GM12892 (cell line): ENCODE data around the gene SORCS2.

ENCODE experiments used
- DNase-seq: peaks from one replicate; pipeline ENCODE4 v3.0.0; 2011; ENCODE audit not compliant: insufficient read length
- FAIRE-seq: peaks from 2 replicates; lab custom pipeline; 2011; peaks lifted over from hg19 to GRCh38; lab: Jason Lieb, UNC
- POLR2A ChIP-seq: IDR thresholded peaks from 2 replicates; pipeline ENCODE4 v1.6.1; 2011; ENCODE audit warnings: low read depth, low read length, control low read depth
- POLR2AphosphoS5 ChIP-seq: IDR thresholded peaks from 2 replicates; pipeline ENCODE4 v1.6.1; 2011; ENCODE audit warnings: low read depth, low read length, control low read depth
- TAF1 ChIP-seq: IDR thresholded peaks from 2 replicates; pipeline ENCODE4 v1.6.1; 2011; ENCODE audit warnings: low read depth, mild to moderate bottlenecking, control low read depth, low read length, borderline replicate concordance

The SORCS2 gene

GRCh38 chr4:7607156-7607910, 415.0 kb downstream of the SORCS2 start:
- FAIRE-seq = no peak
- DNase-seq = no peak
- TF ChIP-seq POLR2AphosphoS5 (no peak), POLR2A (no peak), TAF1 (no peak)

- no peak for FAIRE-seq
Observed at GRCh38 chr4:7608046-7608445, 415.7 kb downstream of the SORCS2 start.

GRCh38 chr4:7609316-7609715, 417.0 kb downstream of the SORCS2 start:
- FAIRE-seq = no peak
- TF ChIP-seq TAF1 (no peak), POLR2A (no peak), POLR2AphosphoS5 (no peak)
- DNase-seq = no peak

More at GRCh38 chr4:7608046-7608445, 415.7 kb downstream of the SORCS2 start:
- DNase-seq = no peak
- TF ChIP-seq TAF1 (no peak), POLR2AphosphoS5 (no peak), POLR2A (no peak)

GRCh38 chr4:7610022-7610670, 417.8 kb downstream of the SORCS2 start:
- no peak for DNase-seq
- TF ChIP-seq POLR2A (no peak), TAF1 (no peak), POLR2AphosphoS5 (no peak)
- no peak for FAIRE-seq

GRCh38 chr4:7610841-7611240, 418.5 kb downstream of the SORCS2 start:
- no peak for DNase-seq
- FAIRE-seq = no peak
- TF ChIP-seq POLR2AphosphoS5 = no peak
- no peak for TF ChIP-seq POLR2A
- TF ChIP-seq TAF1 = no peak

- FAIRE-seq (no peak), DNase-seq (no peak)
- TF ChIP-seq POLR2A (no peak), POLR2AphosphoS5 (no peak), TAF1 (no peak)
Observed at GRCh38 chr4:7612311-7612897, 420.1 kb downstream of the SORCS2 start.

GRCh38 chr4:7614350-7614949, 422.1 kb downstream of the SORCS2 start:
- no peak for FAIRE-seq
- TF ChIP-seq TAF1 (no peak), POLR2A (no peak), POLR2AphosphoS5 (no peak)
- DNase-seq = no peak

GRCh38 chr4:7616193-7616592, 423.9 kb downstream of the SORCS2 start:
- no peak for TF ChIP-seq TAF1
- TF ChIP-seq POLR2AphosphoS5 = no peak
- no peak for TF ChIP-seq POLR2A
- DNase-seq (no peak), FAIRE-seq (no peak)

- DNase-seq = no peak
- TF ChIP-seq POLR2AphosphoS5 (no peak), TAF1 (no peak), POLR2A (no peak)
- no peak for FAIRE-seq
Observed at GRCh38 chr4:7618361-7618760, 426.0 kb downstream of the SORCS2 start.

GRCh38 chr4:7620086-7620813, 427.9 kb downstream of the SORCS2 start:
- FAIRE-seq (no peak), DNase-seq (no peak)
- no peak for TF ChIP-seq POLR2A
- no peak for TF ChIP-seq TAF1

- no peak for TF ChIP-seq POLR2AphosphoS5
- no peak for TF ChIP-seq POLR2A
- no peak for TF ChIP-seq TAF1
- FAIRE-seq = no peak
- no peak for DNase-seq
Observed at GRCh38 chr4:7620814-7621176, 428.5 kb downstream of the SORCS2 start.
